ENCODE measurements around the gene FLNB. TPM values are rescaled to one million over a fixed set of nuclear protein-coding genes. Genes with fewer than 3 reads are reported as not detected.

FLNB gene
- total RNA-seq, 2 experiments from 2014 or later, result 23.2 to 27.4 TPM

DNA sequence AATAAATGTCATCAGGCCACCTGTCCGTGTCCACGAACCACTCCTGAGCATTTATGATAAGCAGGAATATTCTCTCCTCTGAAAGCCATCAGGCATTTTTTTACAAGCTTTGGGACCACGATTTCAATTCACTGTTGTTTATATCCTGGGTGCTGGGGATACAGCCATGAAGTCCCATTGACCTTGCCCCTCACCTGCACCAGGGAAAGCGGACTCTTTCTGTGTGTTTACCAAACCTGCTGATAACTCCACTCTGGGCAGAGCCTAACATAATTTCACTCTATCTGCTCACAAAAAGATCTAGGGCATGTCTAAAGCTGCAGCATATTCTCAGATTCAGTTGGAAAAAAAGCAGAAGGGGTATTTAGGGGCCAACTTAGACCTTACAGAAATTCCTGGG lies 197.8 kb downstream of the FLNB start:
- Mint-ChIP-seq H3K36me3 (peaks cover 3% of the 10 kb centered on the region), H3K9me3 (peaks cover 10% of the 10 kb centered on the region), H3K27ac (no peak overlapping the region), H3K4me1 (peaks cover 6% of the 10 kb centered on the region), H3K27me3 (peaks cover 14% of the 10 kb centered on the region), H3K4me3 (no peak overlapping the region)
- DNase-seq, result no peak

DNA sequence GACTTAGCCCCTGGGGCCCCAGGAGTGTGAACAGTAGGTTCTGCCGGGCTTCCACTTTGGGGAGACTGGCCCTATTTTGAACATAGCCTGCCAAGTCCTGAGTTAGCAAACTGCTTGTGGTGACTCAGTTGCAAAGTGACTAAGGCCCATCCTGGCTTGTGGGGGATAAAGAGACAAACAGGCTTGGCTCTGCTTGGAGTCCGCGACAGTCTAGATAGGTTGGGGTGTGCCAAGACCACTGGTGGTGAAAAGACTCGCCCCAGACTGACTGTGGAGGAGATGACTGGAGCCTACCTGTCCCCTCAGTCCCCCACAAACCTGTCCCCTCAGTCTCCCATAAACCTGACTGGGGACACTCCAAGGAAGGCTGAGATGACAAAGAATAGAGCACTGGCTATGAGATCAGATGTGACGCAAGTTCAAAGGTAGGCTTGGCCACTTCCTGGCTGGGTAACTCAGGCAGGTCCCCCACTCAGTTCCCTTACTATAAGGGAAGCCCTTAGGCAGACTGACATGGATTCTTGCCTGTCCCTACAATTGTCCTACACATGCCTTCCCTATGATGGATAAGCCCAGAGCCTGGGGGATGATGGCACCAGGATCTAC lies 198.3 kb downstream of the FLNB start:
- peaks cover 11% of the 10 kb centered on the region for H3K27me3 Mint-ChIP-seq
- H3K4me3 Mint-ChIP-seq, result no peak overlapping the region
- DNase-seq, result no peak
- no peak overlapping the region for H3K27ac Mint-ChIP-seq
- H3K36me3 Mint-ChIP-seq, result peaks cover 3% of the 10 kb centered on the region
- H3K9me3 Mint-ChIP-seq, result peaks cover 7% of the 10 kb centered on the region
- H3K4me1 Mint-ChIP-seq, result peaks cover 4% of the 10 kb centered on the region

DNA sequence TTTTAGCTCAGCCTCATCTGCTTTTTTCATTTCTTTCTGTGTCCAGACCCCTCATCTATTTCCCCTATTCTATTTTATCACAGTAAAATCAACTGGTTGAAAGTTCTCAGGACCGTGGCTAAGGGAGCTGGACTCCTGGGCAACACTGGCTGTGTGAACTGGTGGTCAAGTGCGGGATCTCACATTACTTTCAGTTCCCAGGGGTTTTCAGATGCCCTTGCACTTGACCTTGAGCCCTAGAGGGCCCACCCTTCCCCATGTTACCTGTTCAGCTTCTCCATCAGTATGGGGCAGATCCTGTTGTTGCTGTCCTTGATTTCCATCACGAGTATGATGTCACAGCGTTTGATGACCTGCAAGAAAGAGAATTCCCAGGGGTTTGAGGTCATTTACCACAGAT lies 199.7 kb downstream of the FLNB start:
- Mint-ChIP-seq H3K36me3 (no peaks in the 10 kb centered on the region), H3K27ac (no peak overlapping the region), H3K4me3 (no peak overlapping the region), H3K4me1 (peaks cover 4% of the 10 kb centered on the region), H3K9me3 (peaks cover 3% of the 10 kb centered on the region), H3K27me3 (peaks cover 9% of the 10 kb centered on the region)
- no peak for DNase-seq

DNA sequence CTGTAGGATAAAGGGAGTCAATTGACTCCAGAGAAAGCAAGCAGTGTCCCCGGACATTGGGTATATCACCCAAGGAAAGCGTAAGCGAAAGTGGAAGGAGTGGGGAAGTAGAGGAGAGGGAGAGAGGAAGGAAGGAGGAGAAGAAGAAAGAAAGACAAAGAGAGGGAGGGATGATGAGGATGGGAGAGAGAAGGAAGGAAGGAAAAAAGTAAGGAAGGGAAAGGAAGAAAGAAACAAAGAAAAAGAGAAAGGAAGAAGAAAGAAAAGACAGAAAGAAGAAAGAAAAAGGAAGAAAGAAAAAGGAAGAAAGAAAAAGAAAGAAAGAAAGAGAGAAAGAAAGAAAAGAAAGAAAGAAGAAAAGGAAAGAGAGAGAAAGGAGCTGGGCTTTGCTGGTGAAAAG lies 201.7 kb downstream of the FLNB start:
- no peak overlapping the region for H3K4me3 Mint-ChIP-seq
- no peaks in the 10 kb centered on the region for H3K9me3 Mint-ChIP-seq
- H3K4me1 Mint-ChIP-seq, result peaks cover 13% of the 10 kb centered on the region
- DNase-seq, result no peak
- no peaks in the 10 kb centered on the region for H3K36me3 Mint-ChIP-seq
- no peak overlapping the region for H3K27ac Mint-ChIP-seq
- H3K27me3 Mint-ChIP-seq, result peaks cover 6% of the 10 kb centered on the region

DNA sequence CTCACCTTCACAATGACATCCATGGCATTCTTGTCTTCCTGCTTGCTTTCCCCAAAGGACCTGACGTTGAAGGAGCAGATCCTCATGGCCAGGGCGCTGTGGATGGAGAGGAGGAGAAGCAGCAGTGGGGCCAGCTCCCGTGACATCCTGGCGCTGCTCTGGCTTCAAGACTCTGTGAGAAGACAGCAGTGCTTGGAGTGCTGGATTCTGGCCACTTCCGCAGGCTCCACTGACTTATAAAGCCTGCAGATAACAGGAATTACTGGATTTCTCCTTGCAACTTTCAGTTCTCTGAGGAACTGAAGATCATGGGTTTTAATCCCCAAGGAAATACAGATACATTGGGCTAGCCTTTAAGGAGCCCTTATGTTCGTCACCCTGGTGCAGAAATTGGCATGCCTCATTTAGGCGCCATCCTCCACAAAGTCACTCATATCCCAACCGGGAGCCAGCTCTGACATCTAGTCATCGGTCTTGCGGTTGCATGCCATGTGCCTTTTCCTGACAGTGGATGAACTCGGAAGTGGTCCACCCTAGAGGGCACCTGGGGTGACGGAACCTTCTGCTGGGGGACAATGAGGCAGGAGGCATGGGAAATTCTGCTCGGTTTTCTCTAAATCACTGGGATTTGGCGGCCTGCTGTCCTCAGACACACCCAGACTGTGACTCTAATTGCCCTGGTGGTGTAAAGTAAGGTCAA lies 202.7 kb downstream of the FLNB start, which contains the start of gene DNASE1L3:
TSS of gene DNASE1L3 (minus strand) at position 212 of the 700 bp plus-strand sequence. CDS start at position 146, 66 bp downstream.
- no peak within 1 kb of the TSS for H3K4me3 Mint-ChIP-seq
- DNase-seq, result no peak
- H3K36me3 Mint-ChIP-seq, result no peaks in the 10 kb centered on the region
- H3K4me1 Mint-ChIP-seq, result peaks cover 22% of the 10 kb centered on the region
- peaks cover 6% of the 10 kb centered on the region for H3K27me3 Mint-ChIP-seq
- no peaks in the 10 kb centered on the region for H3K9me3 Mint-ChIP-seq
- H3K27ac Mint-ChIP-seq, result no peak within 1 kb of the TSS

DNA sequence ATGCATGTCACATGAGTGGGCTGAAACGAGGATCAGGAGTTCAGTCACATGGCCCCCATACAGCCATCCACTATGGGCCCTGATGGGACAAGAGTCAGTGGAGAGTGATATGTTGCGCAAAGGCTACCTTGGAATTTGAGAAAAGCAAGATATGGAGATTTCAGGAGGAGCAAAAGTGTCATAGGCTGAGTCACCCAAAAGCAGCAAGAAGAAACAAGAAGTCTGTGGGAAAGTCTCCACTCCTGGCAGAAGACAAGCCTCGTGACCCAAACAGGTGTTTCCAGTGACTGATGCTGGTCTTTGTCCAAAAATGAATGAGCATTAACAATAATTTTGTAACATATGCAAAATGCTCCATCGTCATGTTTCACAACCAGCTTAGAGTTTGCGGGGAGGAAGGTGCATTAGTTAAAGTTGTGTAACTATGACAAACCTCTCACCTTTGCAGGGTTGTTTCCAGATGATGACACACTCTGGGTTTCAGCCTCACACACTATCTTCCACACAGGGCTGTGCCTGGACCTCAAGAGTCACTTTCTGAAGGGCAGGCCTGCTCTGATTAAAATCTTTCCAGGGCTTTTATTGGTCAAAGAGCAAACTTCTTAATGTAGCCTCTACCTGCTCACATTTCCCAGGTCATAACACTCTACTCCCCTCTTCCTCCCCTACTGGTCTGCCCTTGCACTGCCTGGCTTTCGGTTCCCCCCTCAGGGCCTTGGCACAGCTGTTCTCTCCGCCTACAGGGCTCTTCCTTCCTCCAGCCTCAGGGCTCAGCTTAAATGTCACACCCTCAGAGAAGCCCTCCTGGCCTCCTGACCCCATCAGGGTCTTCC lies 206.5 kb downstream of the FLNB start:
- Mint-ChIP-seq H3K4me1 (peaks cover 31% of the 10 kb centered on the region), H3K9me3 (no peaks in the 10 kb centered on the region), H3K27ac (peak overlapping the region; percentile 82), H3K36me3 (no peaks in the 10 kb centered on the region), H3K27me3 (peaks cover 4% of the 10 kb centered on the region), H3K4me3 (peak overlapping the region; percentile 32)
- peak; percentile 71 for DNase-seq

DNA sequence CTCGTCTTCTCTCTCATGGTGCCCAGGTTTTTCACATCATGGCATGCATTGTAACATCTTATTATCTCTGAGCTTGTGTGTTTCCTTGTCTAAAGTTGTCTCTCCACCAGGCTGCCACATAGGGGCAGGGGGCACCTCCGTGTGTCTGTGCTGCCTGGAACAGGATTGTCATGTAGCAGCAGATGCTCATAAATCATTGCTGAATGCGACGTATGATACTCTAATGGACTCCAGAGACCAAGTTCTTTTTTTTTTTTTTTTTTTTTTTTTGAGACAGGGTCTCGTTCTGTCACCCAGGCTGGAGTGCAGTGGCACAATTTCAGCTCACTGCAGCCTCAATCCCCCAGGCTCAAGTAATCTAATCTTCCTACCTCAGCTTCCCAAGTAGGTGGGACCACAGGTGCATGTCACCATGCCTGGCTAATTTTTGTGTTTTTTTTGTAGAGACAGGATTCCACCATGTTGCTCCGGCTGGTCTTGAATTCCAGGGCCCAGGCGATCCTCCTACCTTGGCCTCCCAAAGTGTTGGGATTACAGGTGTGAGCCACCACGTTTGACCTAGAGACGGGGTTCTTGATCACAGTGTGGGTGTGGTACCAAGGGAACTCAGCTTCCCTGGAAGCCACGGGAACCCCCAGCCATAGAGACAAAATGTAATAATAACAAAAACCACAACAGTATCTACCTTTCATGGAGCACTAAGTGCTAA lies 207.2 kb downstream of the FLNB start:
- H3K27me3 Mint-ChIP-seq, result no peaks in the 10 kb centered on the region
- no peaks in the 10 kb centered on the region for H3K36me3 Mint-ChIP-seq
- H3K4me1 Mint-ChIP-seq, result peaks cover 31% of the 10 kb centered on the region
- no peak overlapping the region for H3K4me3 Mint-ChIP-seq
- DNase-seq, result no peak
- H3K9me3 Mint-ChIP-seq, result no peaks in the 10 kb centered on the region
- H3K27ac Mint-ChIP-seq, result peak overlapping the region; percentile 82

DNA sequence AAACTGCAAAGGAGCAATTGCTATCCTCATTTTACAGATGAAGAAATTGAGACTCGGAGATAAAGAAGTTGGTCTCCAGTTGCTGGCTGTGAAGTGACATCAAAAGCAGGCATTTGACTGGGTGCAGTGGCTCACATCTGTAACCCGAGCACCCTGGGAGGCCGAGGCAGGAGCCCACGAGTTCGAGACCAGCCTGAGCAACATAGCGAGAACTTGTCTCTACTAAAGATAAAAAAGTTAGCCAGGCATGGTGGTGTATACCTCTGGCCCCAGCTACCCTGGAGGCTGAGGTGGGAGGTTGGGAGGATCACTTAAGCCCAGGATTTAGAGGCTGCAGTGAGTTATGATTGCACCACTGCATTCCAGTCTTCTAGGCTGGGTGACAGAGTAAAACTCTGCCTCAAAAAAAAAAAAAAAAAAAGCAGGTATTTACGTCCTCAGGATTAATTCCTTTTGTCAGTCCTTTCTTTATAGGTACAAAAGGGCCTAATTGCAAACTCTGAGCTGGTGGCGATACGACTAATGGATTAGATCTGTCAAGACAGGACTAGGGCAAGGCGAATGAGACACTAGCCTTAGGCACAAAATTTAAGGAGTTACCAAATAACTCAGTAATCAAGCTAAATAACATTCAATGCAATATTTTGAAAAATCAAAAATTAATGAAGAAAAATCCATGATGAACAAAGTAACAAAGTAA lies 208.4 kb downstream of the FLNB start:
- Mint-ChIP-seq H3K36me3 (no peaks in the 10 kb centered on the region), H3K27me3 (no peaks in the 10 kb centered on the region), H3K27ac (no peak overlapping the region), H3K4me1 (peaks cover 31% of the 10 kb centered on the region), H3K4me3 (no peak overlapping the region), H3K9me3 (no peaks in the 10 kb centered on the region)
- no peak for DNase-seq

DNA sequence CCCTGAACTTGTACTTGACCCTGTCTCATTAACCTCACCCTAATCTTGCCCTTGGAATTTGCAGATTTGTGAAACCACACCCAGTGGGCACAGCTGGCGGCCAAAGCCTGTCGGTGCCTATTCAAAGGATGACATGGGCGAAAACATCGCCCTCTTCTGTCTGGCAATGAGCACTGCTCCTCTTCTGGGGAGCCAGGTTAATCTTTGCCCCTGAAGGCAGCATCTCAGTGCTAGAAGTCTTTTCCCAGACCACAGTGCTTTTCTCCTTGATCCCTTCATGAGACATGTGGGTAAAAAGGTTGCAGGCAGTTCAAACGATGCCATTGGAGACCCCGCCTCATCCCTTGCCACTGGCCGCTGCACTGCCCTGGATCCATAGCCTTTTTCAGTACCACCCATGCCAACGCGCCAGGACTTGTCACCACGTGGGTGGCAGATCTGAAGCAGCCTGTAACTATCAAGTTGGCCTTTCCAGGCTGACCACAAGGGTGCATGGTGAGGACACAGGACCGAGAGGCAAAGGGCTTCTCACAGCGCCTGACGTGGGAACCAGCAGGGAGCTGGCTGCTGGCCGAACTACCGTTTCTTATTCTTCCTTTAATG lies 209.1 kb downstream of the FLNB start:
- peaks cover 31% of the 10 kb centered on the region for H3K4me1 Mint-ChIP-seq

DNA sequence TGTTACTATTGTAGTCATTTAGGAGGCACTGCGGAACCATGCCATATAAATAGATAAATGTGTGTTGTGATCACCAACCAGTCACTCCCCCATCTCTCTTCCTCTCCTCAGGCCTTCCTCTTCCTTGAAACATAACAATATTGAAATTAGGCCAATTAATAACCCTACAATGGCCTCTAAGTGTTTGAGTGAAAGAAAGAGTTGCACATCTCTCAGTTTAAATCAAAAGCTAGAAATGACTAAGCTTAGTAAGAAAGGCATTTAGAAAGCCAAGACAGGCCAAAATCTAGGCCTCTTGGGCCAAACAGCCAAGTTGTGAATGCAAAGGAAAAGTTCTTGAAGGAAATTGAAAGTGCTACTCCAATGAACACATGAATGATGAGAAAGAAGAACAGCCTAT lies 210.7 kb downstream of the FLNB start:
- H3K27me3 Mint-ChIP-seq, result no peaks in the 10 kb centered on the region
- no peaks in the 10 kb centered on the region for H3K36me3 Mint-ChIP-seq
- no peak overlapping the region for H3K4me3 Mint-ChIP-seq
- no peak overlapping the region for H3K27ac Mint-ChIP-seq
- no peak for DNase-seq
- H3K4me1 Mint-ChIP-seq, result peaks cover 31% of the 10 kb centered on the region
- H3K9me3 Mint-ChIP-seq, result no peaks in the 10 kb centered on the region

More for the DNA sequence above, 209.1 kb downstream of the FLNB start:
- Mint-ChIP-seq H3K27ac (no peak overlapping the region), H3K36me3 (no peaks in the 10 kb centered on the region), H3K9me3 (no peaks in the 10 kb centered on the region), H3K4me3 (no peak overlapping the region), H3K27me3 (no peaks in the 10 kb centered on the region)
- peak; percentile 64 for DNase-seq

Other genes with a start within 250 kb of the FLNB start
- gene DNASE1L3, start 202.6 kb downstream of the FLNB start, total RNA-seq, result not detected
- gene ABHD6, start 229.4 kb downstream of the FLNB start, total RNA-seq, result 1 to 10 TPM; 6.0 to 6.4 TPM

Data from activated naive CD8-positive, alpha-beta T cell treated with anti-CD3 and anti-CD28 coated beads for 36 hours (primary cell).